ENCODE data around the gene NUP93.

DNA sequence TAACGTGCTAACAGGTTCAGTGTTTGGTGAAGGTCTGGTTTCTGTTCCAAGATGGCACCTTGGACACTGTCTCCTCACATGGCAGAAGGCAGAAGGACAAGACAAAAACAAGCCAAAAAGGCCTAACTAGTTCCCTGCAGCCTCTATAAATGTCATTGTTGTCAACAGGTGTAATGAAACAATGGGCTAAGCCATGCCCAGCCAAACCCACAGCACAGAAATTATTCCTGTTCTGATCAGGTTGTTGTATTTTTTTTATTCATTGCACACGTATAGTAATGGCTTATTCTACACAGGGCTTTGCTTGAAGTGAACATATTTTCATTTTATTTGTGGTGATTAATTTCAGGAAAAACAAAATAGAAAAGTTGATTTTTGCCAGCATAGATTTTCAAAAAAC, 16.1 kb upstream of the NUP93 start:
- TF ChIP-seq EZH2 (IDR thresholded peaks at IDR 0.05; ENCODE audit: low read length): no peak
- TF ChIP-seq, protein P1, sequence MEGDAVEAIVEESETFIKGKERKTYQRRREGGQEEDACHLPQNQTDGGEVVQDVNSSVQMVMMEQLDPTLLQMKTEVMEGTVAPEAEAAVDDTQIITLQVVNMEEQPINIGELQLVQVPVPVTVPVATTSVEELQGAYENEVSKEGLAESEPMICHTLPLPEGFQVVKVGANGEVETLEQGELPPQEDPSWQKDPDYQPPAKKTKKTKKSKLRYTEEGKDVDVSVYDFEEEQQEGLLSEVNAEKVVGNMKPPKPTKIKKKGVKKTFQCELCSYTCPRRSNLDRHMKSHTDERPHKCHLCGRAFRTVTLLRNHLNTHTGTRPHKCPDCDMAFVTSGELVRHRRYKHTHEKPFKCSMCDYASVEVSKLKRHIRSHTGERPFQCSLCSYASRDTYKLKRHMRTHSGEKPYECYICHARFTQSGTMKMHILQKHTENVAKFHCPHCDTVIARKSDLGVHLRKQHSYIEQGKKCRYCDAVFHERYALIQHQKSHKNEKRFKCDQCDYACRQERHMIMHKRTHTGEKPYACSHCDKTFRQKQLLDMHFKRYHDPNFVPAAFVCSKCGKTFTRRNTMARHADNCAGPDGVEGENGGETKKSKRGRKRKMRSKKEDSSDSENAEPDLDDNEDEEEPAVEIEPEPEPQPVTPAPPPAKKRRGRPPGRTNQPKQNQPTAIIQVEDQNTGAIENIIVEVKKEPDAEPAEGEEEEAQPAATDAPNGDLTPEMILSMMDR (optimal IDR thresholded peaks at IDR 0.05 in 1 of 3, IDR thresholded peaks at IDR 0.05 in 1 of 3, conservative IDR thresholded peaks at IDR 0.05 in 1 of 3; ENCODE audit: extremely low read depth in 1 of 3, insufficient read depth in 2 of 3, low read length in 3 of 3): no peak

Data from keratinocyte (primary cell).